ENCODE measurements around the gene SLC17A1.
"Not testable (repeated sequence)": the region's sequence is repeated elsewhere in the genome, so short reads cannot be mapped to it uniquely, and the experiment has no call there.

SLC17A1 gene

GRCh38 chr6:25755483-25755882 lies 76.4 kb downstream of the SLC17A1 start:
- DNase-seq, result no peak

- DNase-seq, result no peak
Observed at GRCh38 chr6:25754535-25754934, 77.3 kb downstream of the SLC17A1 start, which contains the start of gene SLC17A4. SLC17A4 (plus strand) TSS chr6:25754742; CDS start chr6:25761963, 7,221 bp downstream.

GRCh38 chr6:25753079-25753478 lies 78.8 kb downstream of the SLC17A1 start:
- DNase-seq, result no peak

- DNase-seq, result no peak
Observed at GRCh38 chr6:25750906-25751305, 80.9 kb downstream of the SLC17A1 start.

GRCh38 chr6:25749837-25750236 lies 82.0 kb downstream of the SLC17A1 start:
- no peak for DNase-seq

- DNase-seq, result not testable (repeated sequence)
Observed at GRCh38 chr6:25748601-25749517, 83.0 kb downstream of the SLC17A1 start.

GRCh38 chr6:25748049-25748448 lies 83.8 kb downstream of the SLC17A1 start:
- no peak for DNase-seq

- DNase-seq, result no peak
Observed at GRCh38 chr6:25747477-25747876, 84.4 kb downstream of the SLC17A1 start.

- DNase-seq, result no peak
Observed at GRCh38 chr6:25746968-25747367, 84.9 kb downstream of the SLC17A1 start.

- no peak for DNase-seq
Observed at GRCh38 chr6:25745836-25746235, 86.0 kb downstream of the SLC17A1 start.

GRCh38 chr6:25743868-25744267 lies 88.0 kb downstream of the SLC17A1 start:
- DNase-seq, result no peak

- no peak for DNase-seq
Observed at GRCh38 chr6:25735261-25735660, 96.6 kb downstream of the SLC17A1 start.
